OCI-LY1 (cell line): ENCODE results near the gene MDN1.

Experiments
- H2AFZ ChIP-seq: fragments of 200-600 bp; sonication (generic), shearing (Covaris generic); 2 replicates; pipeline ENCODE4 v1.6.0; 2014; ENCODE audit warnings: antibody characterized with exemption, mild to moderate bottlenecking, low read length
- H3F3A ChIP-seq: fragments of 200-600 bp; sonication (generic), shearing (Covaris generic); 2 replicates; pipeline ENCODE4 v1.6.0; 2014; ENCODE audit warnings: mild to moderate bottlenecking, antibody characterized with exemption, low read length, moderate library complexity; ENCODE audit not compliant: insufficient read depth
- H3K27ac ChIP-seq: fragments of 200-600 bp; sonication (generic); 2 replicates; pipeline ENCODE4 v1.5.1; 2014; ENCODE audit warnings: low read length, mixed run types, mild to moderate bottlenecking, low read depth; ENCODE audit not compliant: poor library complexity, severe bottlenecking
- H3K27me3 ChIP-seq: fragments of 200-600 bp; sonication (generic); 2 replicates; pipeline ENCODE4 v1.6.0; 2014; ENCODE audit warnings: antibody characterized with exemption, mild to moderate bottlenecking, low read length, moderate library complexity; ENCODE audit not compliant: insufficient read depth
- H3K36me3 ChIP-seq: fragments of 200-600 bp; sonication (generic); 2 replicates; pipeline ENCODE4 v1.6.1; 2014; ENCODE audit warnings: mild to moderate bottlenecking, antibody characterized with exemption, low read length, moderate library complexity, mixed read lengths; ENCODE audit not compliant: insufficient read depth
- H3K4me1 ChIP-seq: fragments of 200-600 bp; sonication (generic); 2 replicates; pipeline ENCODE4 v1.5.1; 2014; ENCODE audit warnings: mild to moderate bottlenecking, low read length, moderate library complexity; ENCODE audit not compliant: insufficient read depth, severe bottlenecking
- H3K4me2 ChIP-seq: fragments of 200-600 bp; sonication (generic), shearing (Covaris generic); 2 replicates; pipeline ENCODE4 v1.6.1; 2014; ENCODE audit warnings: low read length
- H3K4me3 ChIP-seq: fragments of 200-600 bp; sonication (generic); 2 replicates; pipeline ENCODE4 v1.5.1; 2014; ENCODE audit warnings: low read length, low read depth, mild to moderate bottlenecking, mixed read lengths; ENCODE audit not compliant: poor library complexity, severe bottlenecking
- H3K79me2 ChIP-seq: fragments of 200-600 bp; shearing (Covaris generic); 2 replicates; pipeline ENCODE4 v1.6.1; 2016; ENCODE audit warnings: mixed run types, low read length, mixed read lengths; ENCODE audit not compliant: insufficient read depth
- H3K9ac ChIP-seq: fragments of 200-600 bp; sonication (generic), shearing (Covaris generic); 2 replicates; pipeline ENCODE4 v1.6.1; 2014; ENCODE audit warnings: mild to moderate bottlenecking, low read length, mixed read lengths
- H3K9me2 ChIP-seq: fragments of 200-600 bp; sonication (generic), shearing (Covaris generic); 2 replicates; pipeline ENCODE4 v1.6.1; 2014; ENCODE audit warnings: low read depth, mild to moderate bottlenecking, low read length, mixed read lengths
- H3K9me3 ChIP-seq: fragments of 200-600 bp; shearing (Covaris generic); 2 replicates; pipeline ENCODE4 v1.6.1; 2014; ENCODE audit warnings: low read length, mixed read lengths
- H4K20me1 ChIP-seq: fragments of 200-600 bp; sonication (generic), shearing (Covaris generic); 2 replicates; pipeline ENCODE4 v1.6.0; 2016; ENCODE audit warnings: mild to moderate bottlenecking, low read length; ENCODE audit not compliant: insufficient read depth
- CTCF ChIP-seq: fragments of 200-600 bp; sonication (generic), shearing (Covaris generic); IDR thresholded peaks from 2 replicates; pipeline ENCODE4 v1.5.1; 2017; ENCODE audit warnings: mild to moderate bottlenecking, antibody characterized with exemption, low read length, moderate library complexity, mixed read lengths
- EZH2 ChIP-seq: fragments of 200-600 bp; sonication (generic), shearing (Covaris generic); IDR thresholded peaks from 2 replicates; pipeline ENCODE4 v1.8.0; 2017; ENCODE audit warnings: borderline replicate concordance, mixed run types, mild to moderate bottlenecking, antibody characterized with exemption, low read length, moderate library complexity, mixed read lengths

Gene MDN1

GRCh38 chr6:89834884-89835792, 15.5 kb upstream of the MDN1 start:
- H3K4me2 ChIP-seq = peak overlapping the region; percentile 44; the same call in 1 of the 2 replicates
- peaks cover 36% of the 10 kb centered on the region for H3K4me1 ChIP-seq
- no peak overlapping the region for H2AFZ ChIP-seq
- peaks cover 61% of the 10 kb centered on the region for H3K36me3 ChIP-seq
- no peaks in the 10 kb centered on the region for H3K9me2 ChIP-seq
- H3F3A ChIP-seq = no peaks in the 10 kb centered on the region
- no peaks in the 10 kb centered on the region for H3K27me3 ChIP-seq
- H3K4me3 ChIP-seq = no peak overlapping the region
- TF ChIP-seq CTCF (no peak), EZH2 (no peak)
- peak overlapping the region; percentile 75 for H3K27ac ChIP-seq
- no peaks in the 10 kb centered on the region for H4K20me1 ChIP-seq
- H3K79me2 ChIP-seq = peaks cover 43% of the 10 kb centered on the region
- no peaks in the 10 kb centered on the region for H3K9me3 ChIP-seq
- H3K9ac ChIP-seq = no peak overlapping the region

DNA sequence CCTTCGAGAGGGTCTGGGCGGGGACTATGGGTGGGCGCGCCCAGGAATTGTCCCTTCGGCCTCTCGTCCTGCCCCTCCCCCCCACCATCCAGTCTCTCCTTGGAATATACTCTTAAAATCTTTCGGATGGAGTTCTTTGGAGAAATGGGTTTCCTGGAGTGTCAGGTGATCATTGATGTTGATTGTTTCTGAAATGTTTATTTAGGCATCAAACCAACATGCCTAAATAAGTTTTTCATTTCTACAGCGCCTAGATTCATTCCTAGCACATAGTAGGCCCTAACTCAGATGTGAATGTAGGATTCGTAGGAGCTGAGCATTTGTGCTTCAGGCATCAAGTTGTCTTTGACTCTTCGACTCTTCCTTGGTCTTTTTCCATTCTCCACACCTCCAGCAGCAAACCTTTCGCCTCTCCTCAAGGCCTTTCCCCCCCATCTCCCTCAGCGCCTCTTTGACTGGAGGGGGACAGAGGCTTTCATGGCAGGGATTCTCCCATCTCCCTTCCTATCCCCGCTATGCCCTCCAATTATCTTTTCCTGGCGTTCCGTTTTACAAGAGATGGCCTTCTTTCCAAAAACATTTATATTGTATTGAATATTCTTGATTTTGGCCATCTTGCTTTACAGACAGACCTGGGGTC, 10.7 kb upstream of the MDN1 start:
- Histone ChIP-seq H3F3A (peaks cover 5% of the 10 kb centered on the region; the same call in 1 of the 2 replicates), H3K9me3 (no peaks in the 10 kb centered on the region), H3K4me2 (peak overlapping the region; percentile 79), H2AFZ (no peak overlapping the region), H3K4me3 (peak overlapping the region; percentile 80), H4K20me1 (no peaks in the 10 kb centered on the region), H3K9ac (peak overlapping the region; percentile 89), H3K27me3 (no peaks in the 10 kb centered on the region), H3K79me2 (peaks cover 13% of the 10 kb centered on the region), H3K36me3 (peaks cover 25% of the 10 kb centered on the region), H3K9me2 (no peaks in the 10 kb centered on the region), H3K4me1 (peaks cover 22% of the 10 kb centered on the region), H3K27ac (peak overlapping the region; percentile 46)
- TF ChIP-seq EZH2 (no peak), CTCF (no peak)

- H3K9me3 ChIP-seq = no peaks in the 10 kb centered on the region
- H4K20me1 ChIP-seq = no peaks in the 10 kb centered on the region
- H3K27me3 ChIP-seq = no peaks in the 10 kb centered on the region
- H3K27ac ChIP-seq = peak within 1 kb of the TSS; percentile 74
- peaks cover 15% of the 10 kb centered on the region for H3K4me1 ChIP-seq
- peaks cover 5% of the 10 kb centered on the region; the same call in 1 of the 2 replicates for H3F3A ChIP-seq
- peak within 1 kb of the TSS; percentile 80 for H3K4me2 ChIP-seq
- peaks cover 25% of the 10 kb centered on the region for H3K36me3 ChIP-seq
- TF ChIP-seq EZH2 (no peak), CTCF (no peak)
- peak within 1 kb of the TSS; percentile 37; the same call in 1 of the 2 replicates for H2AFZ ChIP-seq
- no peaks in the 10 kb centered on the region for H3K9me2 ChIP-seq
- H3K4me3 ChIP-seq = peak within 1 kb of the TSS; percentile 80
- peak within 1 kb of the TSS; percentile 89 for H3K9ac ChIP-seq
- H3K79me2 ChIP-seq = peaks cover 13% of the 10 kb centered on the region
Measured at GRCh38 chr6:89829472-89830169, 10.0 kb upstream of the MDN1 start, which contains the start of gene CASP8AP2. Gene CASP8AP2 (plus strand): TSS chr6:89829880.
